ENCODE data around the gene SLC25A21. TPM values are rescaled to one million over a fixed set of nuclear protein-coding genes. Genes with fewer than 3 reads are reported as not detected.

The SLC25A21 gene
- total and polyA plus RNA-seq, 8 donors: 0.37 to 0.92 (median 0.60) TPM

DNA sequence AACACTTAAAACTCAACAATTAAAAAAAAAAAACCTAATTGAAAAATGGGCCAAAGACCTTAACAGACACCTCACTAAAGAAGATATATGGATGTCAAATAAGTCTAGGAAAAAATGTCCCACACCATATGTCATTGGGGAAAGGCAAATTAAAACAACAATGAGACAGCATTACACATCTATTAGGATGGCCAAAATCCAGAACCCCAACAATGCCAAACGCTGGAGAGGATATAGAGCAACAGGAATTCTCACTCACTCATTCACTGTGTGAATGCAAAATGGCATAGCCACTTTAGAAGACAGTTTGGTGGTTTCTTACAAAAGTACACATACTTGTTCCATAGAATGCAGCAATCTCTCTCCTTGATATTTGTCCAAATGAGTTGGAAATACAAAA, 173.7 kb downstream of the SLC25A21 start:
- Histone ChIP-seq H3K27me3 (no peaks in the 10 kb centered on the region), H3K9me3 (no peaks in the 10 kb centered on the region), H3K27ac (no peak overlapping the region), H3K4me3 (no peak overlapping the region), H3K36me3 (no peaks in the 10 kb centered on the region), H3K4me1 (peaks cover 0 to 15% (median 0%) of the 10 kb centered on the region in 3 donors)
- no peak for DNase-seq
- intact Hi-C loops (cut with DNase I): no loop called here
- no peak for FAIRE-seq
- TF ChIP-seq, protein P1, sequence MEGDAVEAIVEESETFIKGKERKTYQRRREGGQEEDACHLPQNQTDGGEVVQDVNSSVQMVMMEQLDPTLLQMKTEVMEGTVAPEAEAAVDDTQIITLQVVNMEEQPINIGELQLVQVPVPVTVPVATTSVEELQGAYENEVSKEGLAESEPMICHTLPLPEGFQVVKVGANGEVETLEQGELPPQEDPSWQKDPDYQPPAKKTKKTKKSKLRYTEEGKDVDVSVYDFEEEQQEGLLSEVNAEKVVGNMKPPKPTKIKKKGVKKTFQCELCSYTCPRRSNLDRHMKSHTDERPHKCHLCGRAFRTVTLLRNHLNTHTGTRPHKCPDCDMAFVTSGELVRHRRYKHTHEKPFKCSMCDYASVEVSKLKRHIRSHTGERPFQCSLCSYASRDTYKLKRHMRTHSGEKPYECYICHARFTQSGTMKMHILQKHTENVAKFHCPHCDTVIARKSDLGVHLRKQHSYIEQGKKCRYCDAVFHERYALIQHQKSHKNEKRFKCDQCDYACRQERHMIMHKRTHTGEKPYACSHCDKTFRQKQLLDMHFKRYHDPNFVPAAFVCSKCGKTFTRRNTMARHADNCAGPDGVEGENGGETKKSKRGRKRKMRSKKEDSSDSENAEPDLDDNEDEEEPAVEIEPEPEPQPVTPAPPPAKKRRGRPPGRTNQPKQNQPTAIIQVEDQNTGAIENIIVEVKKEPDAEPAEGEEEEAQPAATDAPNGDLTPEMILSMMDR (IDR thresholded peaks at IDR 0.05): no peak
- WGBS, 2 donors: 53 to 56% methylated on average over 1 of the region's 1 CpG
- no peak for ATAC-seq

DNA sequence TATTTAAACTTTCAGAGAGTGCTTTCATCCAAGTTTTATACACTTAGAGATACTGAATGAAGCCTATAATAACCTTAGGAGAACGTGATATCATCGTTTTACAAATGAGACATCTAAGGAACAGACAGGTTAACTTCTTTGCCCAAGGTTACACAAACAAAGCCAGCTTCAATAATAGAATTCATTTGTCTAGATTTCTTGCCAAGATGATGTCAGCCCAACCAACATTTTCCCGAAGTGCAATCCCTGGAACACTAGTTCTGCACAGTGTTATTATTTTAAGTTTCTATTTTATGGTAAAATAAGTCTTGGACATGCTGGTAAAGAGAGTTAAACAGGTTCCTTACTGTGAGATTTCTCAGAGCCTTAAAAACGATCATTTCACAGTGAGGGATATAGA, 174.6 kb downstream of the SLC25A21 start:
- no peak overlapping the region for H3K27ac ChIP-seq
- no peak overlapping the region for H3K4me3 ChIP-seq
- DNase-seq (no peak), ATAC-seq (peak; percentile 50 to 83 (median 80)), FAIRE-seq (no peak)
- TF ChIP-seq, protein P1 (IDR thresholded peaks at IDR 0.05): no peak
- H3K4me1 ChIP-seq: peaks cover 0 to 15% (median 0%) of the 10 kb centered on the region in 3 donors
- no peaks in the 10 kb centered on the region for H3K27me3 ChIP-seq
- H3K36me3 ChIP-seq: no peaks in the 10 kb centered on the region
- intact Hi-C loops (cut with DNase I): no loop called here
- 12 to 13% methylated on average over 4 of the region's 4 CpGs for WGBS, 2 donors
- no peaks in the 10 kb centered on the region for H3K9me3 ChIP-seq

DNA sequence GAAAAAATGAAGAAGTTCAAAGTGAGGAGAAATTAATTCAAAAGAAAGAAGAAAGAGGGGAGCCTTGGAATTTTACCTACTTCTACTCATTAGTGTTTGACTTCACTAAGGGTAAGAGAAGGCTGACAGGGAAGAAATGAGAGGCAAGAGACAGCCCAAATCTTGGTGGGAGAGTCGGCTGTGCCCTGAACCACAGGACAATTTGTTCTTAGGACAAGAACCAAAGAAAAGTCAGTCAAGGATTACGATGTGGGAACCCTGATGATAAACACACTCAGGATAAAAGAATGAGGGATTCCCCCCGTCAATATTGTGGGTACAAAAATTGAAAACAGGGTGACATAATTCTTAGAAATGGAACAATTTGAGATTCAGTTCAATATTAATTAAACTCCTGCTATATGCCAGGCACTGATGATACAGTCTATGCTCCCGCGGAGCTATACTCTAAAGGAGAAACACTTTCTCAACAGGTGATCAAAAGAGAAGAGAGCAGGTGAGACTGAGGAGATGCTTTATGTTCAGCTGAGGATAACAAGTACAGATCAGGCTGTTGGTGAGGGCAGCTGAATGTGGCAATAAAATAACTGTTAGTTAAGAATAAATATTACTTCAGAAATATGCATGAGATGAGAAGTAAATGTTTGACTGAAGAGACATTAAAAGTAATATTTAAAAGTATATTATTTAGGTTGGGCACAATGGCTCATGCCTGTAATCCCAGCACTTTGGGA, 175.4 kb downstream of the SLC25A21 start:
- 85 to 89% methylated on average over 5 of the region's 5 CpGs for WGBS, 2 donors
- no peak for DNase-seq
- H3K4me1 ChIP-seq: peaks cover 0 to 15% (median 0%) of the 10 kb centered on the region in 3 donors
- TF ChIP-seq, protein P1 (IDR thresholded peaks at IDR 0.05): no peak
- no peaks in the 10 kb centered on the region for H3K27me3 ChIP-seq
- H3K27ac ChIP-seq: no peak overlapping the region
- no peaks in the 10 kb centered on the region for H3K36me3 ChIP-seq
- FAIRE-seq: no peak
- no peak overlapping the region for H3K4me3 ChIP-seq
- intact Hi-C loops (cut with DNase I): no loop called here
- no peak for ATAC-seq
- H3K9me3 ChIP-seq: no peaks in the 10 kb centered on the region

DNA sequence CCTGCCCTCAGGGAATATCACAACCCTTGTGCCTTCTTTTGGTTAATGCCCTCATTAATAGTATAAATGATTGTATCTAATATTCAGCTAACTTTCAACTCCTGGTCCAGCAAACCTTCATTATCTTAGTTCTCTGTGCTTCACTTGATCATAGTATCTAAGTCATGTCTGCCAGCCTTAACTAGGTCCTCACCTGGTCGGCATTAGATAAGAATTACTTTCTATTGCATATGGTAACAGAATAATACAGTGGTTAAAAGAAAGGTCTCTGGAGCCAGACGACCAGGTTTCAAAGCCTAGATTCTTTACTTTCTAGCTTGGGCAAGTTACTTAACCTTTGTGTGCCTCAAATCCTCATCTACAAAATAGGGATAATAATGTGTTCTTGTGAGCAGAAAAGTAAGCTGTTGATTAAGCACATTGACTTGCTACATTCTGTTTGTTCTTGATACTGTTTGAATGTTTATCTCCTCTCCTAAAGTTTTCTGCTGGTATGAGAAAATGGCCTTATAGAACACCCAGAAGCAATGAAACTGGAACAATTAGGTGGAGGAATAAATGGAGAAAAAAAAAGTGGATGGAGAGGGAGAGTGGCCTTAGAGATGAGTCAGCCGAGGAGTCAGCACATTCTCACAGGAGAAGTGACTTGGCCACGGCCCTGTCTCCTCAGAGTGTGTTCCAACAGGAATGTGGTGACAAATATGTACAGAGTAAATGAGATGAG, 176.1 kb downstream of the SLC25A21 start:
- no peak overlapping the region for H3K27ac ChIP-seq
- no peak overlapping the region for H3K4me3 ChIP-seq
- H3K27me3 ChIP-seq: no peaks in the 10 kb centered on the region
- WGBS, 2 donors: 72 to 79% methylated on average over 4 of the region's 4 CpGs
- TF ChIP-seq, protein P1 (IDR thresholded peaks at IDR 0.05): no peak
- intact Hi-C loops (cut with DNase I): no loop called here
- FAIRE-seq (no peak), ATAC-seq (peak in 2 of 4 donors; percentile 57 to 74), DNase-seq (no peak)
- no peaks in the 10 kb centered on the region for H3K9me3 ChIP-seq
- H3K36me3 ChIP-seq: no peaks in the 10 kb centered on the region
- H3K4me1 ChIP-seq: peaks cover 0 to 15% (median 0%) of the 10 kb centered on the region in 3 donors

DNA sequence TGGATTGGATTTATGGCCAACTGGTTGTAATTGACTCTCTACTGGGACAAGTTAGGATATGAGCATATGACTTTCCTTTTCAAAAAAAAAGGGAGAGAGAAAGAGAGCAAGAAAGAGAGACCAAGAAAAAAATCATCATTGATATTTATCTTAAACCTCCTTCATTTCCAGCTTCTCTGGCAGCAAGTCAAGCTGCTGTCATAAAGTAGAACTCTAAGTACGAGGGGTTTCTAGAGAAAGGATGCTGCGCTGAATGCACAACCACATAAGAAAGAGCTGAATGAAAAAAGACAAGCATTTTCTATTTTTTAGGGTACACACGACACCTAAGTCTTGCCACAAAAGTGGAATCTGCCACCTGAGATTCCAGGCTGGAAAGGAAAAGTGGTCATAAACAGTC, 182.6 kb downstream of the SLC25A21 start:
- Histone ChIP-seq H3K27ac (no peak overlapping the region), H3K4me3 (no peak overlapping the region), H3K27me3 (no peaks in the 10 kb centered on the region), H3K9me3 (no peaks in the 10 kb centered on the region), H3K36me3 (no peaks in the 10 kb centered on the region), H3K4me1 (no peaks in the 10 kb centered on the region)
- DNase-seq (no peak), ATAC-seq (no peak), FAIRE-seq (no peak)
- TF ChIP-seq, protein P1 (IDR thresholded peaks at IDR 0.05): no peak
- intact Hi-C loops (cut with DNase I): no loop called here
- 83 to 86% methylated on average over 3 of the region's 3 CpGs for WGBS, 2 donors

All from pancreas (tissue), 10 donors.